Measurements from ENCODE around the gene AHCTF1.

GRCh38 chr1:246797157-246797556, 134.6 kb downstream of the AHCTF1 start:
- no peak for TF ChIP-seq EZH2 (IDR thresholded peaks at IDR 0.05; ENCODE audit: insufficient read depth, poor library complexity, severe bottlenecking)
- no peak for TF ChIP-seq EZH2phosphoT487 (IDR thresholded peaks at IDR 0.05; ENCODE audit: insufficient read depth, low read depth)

Data from GM23248 (cell line).